DMS 273 (cell line): ENCODE results near the gene KCNMB4.
A peak's percentile ranks its signal among the peaks of the same experiment; 100 is the strongest.

Experiments used
- DNase-seq: peaks from one replicate; lab custom pipeline; 2025; ENCODE audit not compliant: unreplicated experiment; lab: John Stamatoyannopoulos, UW

KCNMB4 gene

DNA sequence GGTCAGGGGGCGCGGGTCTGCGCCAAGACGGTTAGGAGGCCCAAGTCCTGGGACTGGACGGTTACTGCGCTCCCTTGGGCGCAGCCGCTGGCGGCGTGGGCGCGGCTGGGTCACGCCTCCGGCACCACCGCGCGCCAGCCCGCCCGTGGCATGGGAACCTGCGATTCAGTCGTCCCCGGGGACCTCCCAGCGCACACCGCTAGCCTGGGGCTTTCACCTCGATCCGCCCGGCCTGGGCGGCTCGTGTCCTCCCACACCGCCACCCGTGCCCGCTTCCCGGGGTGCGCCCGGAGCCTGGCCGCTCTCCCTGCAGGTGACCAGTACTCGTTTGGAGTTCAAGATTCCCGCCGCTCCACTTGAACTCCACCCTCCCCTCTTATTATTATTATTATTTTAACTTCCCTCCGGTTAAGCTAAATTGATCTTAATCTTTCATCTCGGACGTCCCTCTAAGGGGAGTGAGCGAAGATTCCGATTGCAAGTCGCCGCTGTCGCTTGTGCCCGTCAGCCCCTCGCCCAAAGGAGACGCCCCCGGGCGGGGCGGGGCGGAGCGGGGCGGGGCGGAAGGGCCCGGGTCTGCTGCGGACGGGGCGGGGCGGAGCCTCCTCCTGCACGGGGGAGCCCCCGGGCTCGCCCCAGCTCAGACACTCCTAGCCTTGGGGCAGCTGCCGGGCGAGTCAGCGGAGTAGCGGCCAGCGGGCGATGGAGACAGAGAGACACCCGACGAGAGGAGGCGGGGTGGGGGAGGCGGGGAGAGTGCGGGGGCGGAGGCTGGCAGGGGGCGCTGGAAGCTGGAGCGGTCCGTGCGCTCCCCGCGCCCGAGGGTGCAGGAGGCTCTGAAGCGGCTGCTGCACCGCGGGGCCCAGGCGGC lies at the start of gene KCNMB4:
Gene KCNMB4 (plus strand): TSS at position 643 of the 871 bp plus-strand sequence. CDS start 445 bp downstream, outside the sequence.
- peak; percentile 85 for DNase-seq

DNA sequence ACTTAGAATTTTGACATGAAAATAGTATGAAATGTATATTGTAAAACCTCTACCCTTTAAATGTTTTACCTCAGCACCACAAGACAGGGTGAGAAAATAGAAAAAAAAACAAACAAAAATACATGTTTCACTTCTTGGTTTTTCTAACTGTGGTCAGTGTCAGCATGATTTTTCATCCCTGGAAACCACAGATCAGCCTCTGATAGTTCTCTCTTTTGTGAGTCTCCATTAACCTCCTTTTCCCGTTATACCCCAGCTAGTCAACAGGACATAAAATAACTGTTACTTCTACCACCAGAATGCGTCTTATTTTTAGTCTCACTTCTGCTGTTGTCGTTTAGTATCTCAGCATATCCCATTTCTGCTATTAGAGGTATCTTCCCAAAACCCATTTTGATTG lies 48.3 kb upstream of the KCNMB4 start:
- no peak for DNase-seq

- DNase-seq, result no peak
These were observed 46.5 kb upstream of the KCNMB4 start for GRCh38 chr12:70319605-70320004.

DNA sequence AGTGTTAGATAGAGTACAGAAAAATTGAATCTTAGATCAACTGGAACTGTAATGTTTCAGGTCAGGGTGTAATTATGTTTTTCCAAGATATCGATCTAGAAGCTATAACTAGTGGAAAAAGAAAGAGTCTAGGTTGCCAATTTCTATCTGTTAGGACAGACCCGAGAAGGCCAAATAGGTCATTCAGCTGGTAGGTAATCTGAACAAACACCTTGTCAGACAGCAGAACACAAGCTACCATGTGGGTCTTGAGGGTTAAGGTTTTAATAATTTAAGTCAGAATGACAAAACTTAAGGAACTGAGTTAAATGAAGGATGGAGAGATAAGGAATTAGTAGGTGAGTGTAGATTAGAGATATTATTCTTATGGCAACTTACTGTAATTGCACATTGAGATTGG lies 44.9 kb upstream of the KCNMB4 start:
- DNase-seq, result no peak

- no peak for DNase-seq
These were observed 38.5 kb upstream of the KCNMB4 start for GRCh38 chr12:70327541-70327940.

GRCh38 chr12:70329728-70330127 lies 36.4 kb upstream of the KCNMB4 start:
- DNase-seq, result no peak

DNA sequence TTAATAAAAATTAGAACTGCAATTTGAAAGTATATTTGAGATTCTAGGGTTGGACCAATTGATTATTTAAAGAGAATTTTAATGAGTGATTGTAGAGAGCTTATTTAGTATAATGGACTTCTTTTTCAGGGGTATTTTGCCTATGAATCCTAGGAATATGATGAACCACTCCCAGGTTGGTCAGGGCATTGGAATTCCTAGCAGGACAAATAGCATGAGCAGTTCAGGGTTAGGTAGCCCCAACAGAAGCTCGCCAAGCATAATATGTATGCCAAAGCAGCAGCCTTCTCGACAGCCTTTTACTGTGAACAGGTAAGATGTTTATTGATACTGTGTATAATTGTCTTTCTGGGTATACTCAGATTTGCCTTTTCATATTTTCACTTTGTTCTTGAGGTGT lies 35.9 kb upstream of the KCNMB4 start:
- DNase-seq, result no peak

- no peak for DNase-seq
These were observed 33.9 kb upstream of the KCNMB4 start for GRCh38 chr12:70332236-70332635.

DNA sequence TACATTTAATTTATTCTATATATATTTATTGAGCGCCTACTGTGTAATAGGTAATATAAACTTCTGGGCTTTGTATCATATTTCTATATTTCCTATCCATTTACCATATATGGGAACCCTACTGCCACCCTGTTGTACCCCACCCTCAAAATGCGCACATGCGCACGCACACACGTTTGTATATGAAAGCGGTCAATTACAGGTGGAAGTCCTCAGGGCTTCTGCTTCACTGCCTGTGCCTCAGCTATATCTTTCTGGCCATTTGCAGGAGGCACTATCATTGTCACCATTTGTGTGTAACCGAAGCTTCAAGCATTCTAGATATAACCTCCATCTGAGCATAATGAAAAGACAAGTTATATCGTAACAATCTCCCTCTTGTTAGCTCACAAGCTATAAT lies 31.3 kb upstream of the KCNMB4 start:
- no peak for DNase-seq

DNA sequence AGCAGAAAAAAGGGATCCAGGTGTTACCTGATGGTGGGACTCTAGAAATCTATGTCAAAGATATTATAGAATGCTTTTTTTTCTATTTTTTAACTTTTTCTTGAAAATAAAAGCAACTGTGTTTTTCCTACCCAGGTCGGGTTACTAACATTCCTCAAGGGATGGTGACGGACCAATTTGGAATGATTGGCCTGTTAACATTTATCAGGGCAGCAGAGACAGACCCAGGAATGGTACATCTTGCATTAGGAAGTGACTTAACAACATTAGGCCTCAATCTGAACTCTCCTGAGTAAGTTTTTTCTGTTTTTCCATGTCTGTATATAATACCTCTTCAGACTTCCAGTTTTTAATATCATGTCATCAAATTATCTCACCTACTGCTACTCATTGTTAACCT lies 27.6 kb upstream of the KCNMB4 start:
- no peak for DNase-seq

DNA sequence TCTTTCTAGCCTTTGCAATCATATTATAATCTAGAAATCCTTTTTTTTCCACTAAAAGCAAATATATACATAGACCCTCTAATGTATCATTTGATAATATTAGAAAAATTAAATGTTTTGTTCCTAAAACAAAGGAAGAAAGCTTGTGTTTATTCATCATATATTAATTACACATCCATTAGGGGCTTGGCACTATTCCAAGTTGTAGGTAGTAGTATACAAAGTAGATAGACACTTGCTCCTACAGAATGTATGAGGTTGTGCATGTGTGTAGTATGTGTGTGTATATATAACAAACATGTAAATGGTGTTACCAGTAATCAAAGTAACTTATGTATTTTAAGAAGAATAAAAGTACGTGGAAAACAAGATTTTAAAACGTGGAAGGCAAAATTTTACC lies 15.0 kb upstream of the KCNMB4 start:
- DNase-seq, result peak; percentile 2

DNA sequence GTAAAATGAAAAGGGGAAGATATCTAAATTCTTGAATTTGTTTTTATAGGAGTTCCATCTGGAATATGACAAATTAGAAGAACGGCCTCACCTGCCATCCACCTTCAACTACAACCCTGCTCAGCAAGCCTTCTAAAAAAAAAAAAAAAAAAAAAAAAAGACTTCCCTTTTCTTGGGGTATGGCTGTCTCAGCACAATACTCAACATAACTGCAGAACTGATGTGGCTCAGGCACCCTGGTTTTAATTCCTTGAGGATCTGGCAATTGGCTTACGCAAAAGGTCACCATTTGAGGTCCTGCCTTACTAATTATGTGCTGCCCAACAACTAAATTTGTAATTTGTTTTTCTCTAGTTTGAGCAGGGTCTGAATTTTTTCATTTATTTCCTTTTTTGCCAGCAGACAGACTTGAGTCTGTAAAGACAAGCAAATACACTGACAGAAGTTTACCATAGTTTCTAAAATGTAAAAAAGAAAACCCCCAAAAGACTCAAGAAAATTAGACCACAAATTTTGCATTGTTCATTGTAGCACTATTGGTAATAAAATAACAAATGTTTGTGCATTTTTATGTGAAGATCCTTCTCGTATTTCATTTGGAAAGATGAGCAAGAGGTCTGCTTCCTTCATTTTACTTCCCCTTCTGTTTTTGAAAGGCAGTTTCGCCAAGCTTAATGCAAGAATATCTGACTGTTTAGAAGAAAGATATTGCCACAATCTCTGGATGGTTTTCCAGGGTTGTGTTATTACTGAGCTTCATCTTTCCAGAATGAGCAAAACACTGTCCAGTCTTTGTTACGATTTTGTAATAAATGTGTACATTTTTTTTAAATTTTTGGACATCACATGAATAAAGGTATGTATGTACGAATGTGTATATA lies 12.1 kb upstream of the KCNMB4 start:
- no peak for DNase-seq

DNA sequence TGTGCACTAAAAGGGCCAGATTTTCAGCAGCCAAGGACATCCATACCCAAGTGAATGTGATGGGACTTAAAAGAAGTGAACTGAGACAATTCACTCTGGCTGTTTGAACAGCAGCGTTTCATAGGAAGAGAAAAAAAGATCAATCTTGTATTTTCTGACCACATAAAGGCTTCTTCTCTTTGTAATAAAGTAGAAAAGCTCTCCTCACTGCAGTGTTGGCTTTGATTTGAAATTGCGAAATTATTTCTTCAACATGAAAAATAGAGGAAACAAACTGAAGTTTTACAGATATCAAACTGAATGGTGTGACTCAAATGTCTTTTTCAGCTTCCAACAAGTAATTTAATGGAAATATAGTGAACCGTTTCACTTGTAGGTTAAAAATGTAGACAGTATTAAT lies 11.3 kb upstream of the KCNMB4 start:
- DNase-seq, result no peak

DNA sequence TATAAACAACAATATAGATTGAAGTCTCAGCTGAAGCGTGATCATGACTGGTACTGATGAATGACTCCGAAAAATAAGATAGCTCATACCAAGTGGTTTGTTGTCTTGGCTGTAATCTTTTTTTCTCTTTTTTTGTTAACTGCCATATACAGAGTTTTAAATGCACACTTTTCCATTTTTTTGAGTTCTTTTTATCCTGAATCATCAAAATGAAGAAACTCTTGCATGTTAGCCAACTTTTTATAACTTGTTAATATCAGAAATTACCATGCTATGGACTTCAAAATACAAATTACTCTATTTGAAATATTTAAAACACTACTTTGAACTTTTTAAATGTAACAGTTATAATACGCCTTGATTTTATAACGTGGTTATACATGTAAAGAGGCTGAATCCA lies 10.1 kb upstream of the KCNMB4 start:
- no peak for DNase-seq

- no peak for DNase-seq
These were observed 6.5 kb upstream of the KCNMB4 start for GRCh38 chr12:70359458-70360197.

GRCh38 chr12:70360218-70360617 lies 5.9 kb upstream of the KCNMB4 start:
- no peak for DNase-seq

GRCh38 chr12:70364695-70365397 lies 1.2 kb upstream of the KCNMB4 start:
- DNase-seq, result no peak

- DNase-seq, result no peak
These were observed 767 bp upstream of the KCNMB4 start for GRCh38 chr12:70365398-70365647.

- peak; percentile 77 for DNase-seq
These were observed 629 bp downstream of the KCNMB4 start for GRCh38 chr12:70366581-70367257.
